Gastrocnemius medialis (tissue), 4 donors: ENCODE results near the gene DHCR24. TPM values are rescaled to one million over a fixed set of nuclear protein-coding genes. Genes with fewer than 3 reads are reported as not detected.

Source experiments
- ATAC-seq, 2 donors: fragments of 150-250 bp; one replicate each; pipeline ENCODE4 v1.9.1; 2016
- DNase-seq, 2 donors: peaks; one replicate each; pipeline ENCODE4 v3.0.0-alpha.2; 2019
- H3K27ac ChIP-seq, 4 donors: fragments of 200-600 bp; sonication (generic); 1 replicate in 1 of 4; 2 replicates in 3 of 4; pipeline ENCODE4 v1.5.1; 2016 to 2018; ENCODE audit warnings: mild to moderate bottlenecking in 2 of 4, moderate library complexity in 1 of 4
- H3K27me3 ChIP-seq, 3 donors: fragments of 200-600 bp; sonication (generic) in 2 of 3; 1 replicate in 1 of 3; 2 replicates in 2 of 3; pipeline versions ENCODE4 v1.5.1 to v1.6.0; 2016 to 2019; ENCODE audit warnings: mild to moderate bottlenecking in 1 of 3, moderate library complexity in 1 of 3
- H3K36me3 ChIP-seq, 2 donors: fragments of 200-600 bp; sonication (generic) in 1 of 2; one replicate each; pipeline ENCODE4 v1.5.1; 2017 to 2018
- H3K4me1 ChIP-seq, 2 donors: fragments of 200-600 bp; sonication (generic) in 1 of 2; one replicate each; pipeline ENCODE4 v1.5.1; 2016 to 2017; ENCODE audit warnings: mild to moderate bottlenecking in 2 of 2
- H3K4me3 ChIP-seq, 4 donors: fragments of 200-600 bp; sonication (generic) in 3 of 4; 1 replicate in 1 of 4; 2 replicates in 3 of 4; pipeline ENCODE4 v1.5.1; 2016 to 2019; ENCODE audit warnings: mild to moderate bottlenecking in 2 of 4
- H3K9me3 ChIP-seq, 3 donors: fragments of 200-600 bp; sonication (generic) in 2 of 3; 1 replicate in 1 of 3; 2 replicates in 2 of 3; pipeline ENCODE4 v1.5.1; 2016 to 2019
- POLR2A ChIP-seq, 2 donors: fragments of 450-650 bp; IDR thresholded peaks; one replicate each; pipeline ENCODE4 v1.6.1; 2017; ENCODE audit warnings: antibody characterized with exemption in 2 of 2, mild to moderate bottlenecking in 2 of 2, moderate library complexity in 2 of 2
- in situ Hi-C, 4 donors: fragments of 200-750 bp; cut with MboI; loops; one replicate each; pipeline versions ENCODE4 v1.15.0 to v1.8.0; 2017; ENCODE audit warnings: low sequenced_read_pairs in 4 of 4
- intact Hi-C: fragments of 100-400 bp; cut with DNase I; formaldehyde crosslinking; loops from one replicate; pipeline ENCODE4 v1.15.1; 2023; ENCODE audit warnings: low total_unique reads
- total RNA-seq, 4 donors: library from RNA; depleted of rRNA; stranded (reverse); fragments of >200 nt; gene quantifications; one replicate each; pipeline versions ENCODE4 v1.1.0 to v1.2.3, GENCODE V29; 2016
- TF ChIP-seq, protein P1 (sequence below), 5 experiments: fragments of 450-650 bp in 3 of 5; fragments of 200-600 bp in 2 of 5; sonication (generic) in 2 of 5; IDR thresholded peaks in 4 of 5; conservative IDR thresholded peaks in 1 of 5; 1 replicate in 4 of 5; 2 replicates in 1 of 5; pipeline ENCODE4 v1.5.1; 2016 to 2019; ENCODE audit warnings: antibody characterized with exemption in 5 of 5, mild to moderate bottlenecking in 3 of 5, moderate library complexity in 3 of 5

Gene DHCR24
- total RNA-seq, 4 donors from 2014 or later: 155 to 362 (median 207) TPM

DNA sequence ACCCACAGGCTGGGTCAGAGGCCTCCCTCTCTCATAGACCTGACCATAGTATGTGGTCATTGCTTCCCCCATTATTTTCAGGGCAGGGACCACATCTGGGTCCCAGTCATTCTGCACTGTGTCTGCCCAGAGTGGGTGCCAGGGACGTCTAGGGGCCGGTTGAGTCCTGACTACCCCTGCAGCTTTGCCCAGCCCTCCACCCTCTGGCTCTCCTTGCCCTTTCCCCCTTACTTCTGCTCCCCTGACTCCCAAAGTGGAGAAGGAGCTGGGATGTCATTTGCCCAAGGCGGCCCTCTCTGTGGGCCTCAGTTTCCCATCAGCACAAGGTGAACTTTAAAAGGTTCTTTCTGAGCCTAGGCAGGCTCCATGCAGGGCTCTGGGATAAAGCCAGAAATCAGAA lies 81.5 kb downstream of the DHCR24 start:
- in situ Hi-C loops: loop anchor here in 1 of 4 donors (25.0 kb wide), 1 partner anchor 693 kb away; no protein-coding TSS in a partner anchor
- ATAC-seq (no peak), DNase-seq (no peak)
- Histone ChIP-seq H3K36me3 (no peaks in the 10 kb centered on the region), H3K4me1 (peaks cover 0 to 3% of the 10 kb centered on the region in 2 donors), H3K4me3 (no peak overlapping the region), H3K9me3 (no peaks in the 10 kb centered on the region), H3K27ac (no peak overlapping the region), H3K27me3 (peaks cover 13 to 25% (median 16%) of the 10 kb centered on the region in 3 donors)
- no peak for TF ChIP-seq POLR2A (IDR thresholded peaks at IDR 0.05)
- TF ChIP-seq, protein P1, sequence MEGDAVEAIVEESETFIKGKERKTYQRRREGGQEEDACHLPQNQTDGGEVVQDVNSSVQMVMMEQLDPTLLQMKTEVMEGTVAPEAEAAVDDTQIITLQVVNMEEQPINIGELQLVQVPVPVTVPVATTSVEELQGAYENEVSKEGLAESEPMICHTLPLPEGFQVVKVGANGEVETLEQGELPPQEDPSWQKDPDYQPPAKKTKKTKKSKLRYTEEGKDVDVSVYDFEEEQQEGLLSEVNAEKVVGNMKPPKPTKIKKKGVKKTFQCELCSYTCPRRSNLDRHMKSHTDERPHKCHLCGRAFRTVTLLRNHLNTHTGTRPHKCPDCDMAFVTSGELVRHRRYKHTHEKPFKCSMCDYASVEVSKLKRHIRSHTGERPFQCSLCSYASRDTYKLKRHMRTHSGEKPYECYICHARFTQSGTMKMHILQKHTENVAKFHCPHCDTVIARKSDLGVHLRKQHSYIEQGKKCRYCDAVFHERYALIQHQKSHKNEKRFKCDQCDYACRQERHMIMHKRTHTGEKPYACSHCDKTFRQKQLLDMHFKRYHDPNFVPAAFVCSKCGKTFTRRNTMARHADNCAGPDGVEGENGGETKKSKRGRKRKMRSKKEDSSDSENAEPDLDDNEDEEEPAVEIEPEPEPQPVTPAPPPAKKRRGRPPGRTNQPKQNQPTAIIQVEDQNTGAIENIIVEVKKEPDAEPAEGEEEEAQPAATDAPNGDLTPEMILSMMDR (IDR thresholded peaks at IDR 0.05 in 4 of 5, conservative IDR thresholded peaks at IDR 0.05 in 1 of 5): no peak
- intact Hi-C loops: no loop called here

DNA sequence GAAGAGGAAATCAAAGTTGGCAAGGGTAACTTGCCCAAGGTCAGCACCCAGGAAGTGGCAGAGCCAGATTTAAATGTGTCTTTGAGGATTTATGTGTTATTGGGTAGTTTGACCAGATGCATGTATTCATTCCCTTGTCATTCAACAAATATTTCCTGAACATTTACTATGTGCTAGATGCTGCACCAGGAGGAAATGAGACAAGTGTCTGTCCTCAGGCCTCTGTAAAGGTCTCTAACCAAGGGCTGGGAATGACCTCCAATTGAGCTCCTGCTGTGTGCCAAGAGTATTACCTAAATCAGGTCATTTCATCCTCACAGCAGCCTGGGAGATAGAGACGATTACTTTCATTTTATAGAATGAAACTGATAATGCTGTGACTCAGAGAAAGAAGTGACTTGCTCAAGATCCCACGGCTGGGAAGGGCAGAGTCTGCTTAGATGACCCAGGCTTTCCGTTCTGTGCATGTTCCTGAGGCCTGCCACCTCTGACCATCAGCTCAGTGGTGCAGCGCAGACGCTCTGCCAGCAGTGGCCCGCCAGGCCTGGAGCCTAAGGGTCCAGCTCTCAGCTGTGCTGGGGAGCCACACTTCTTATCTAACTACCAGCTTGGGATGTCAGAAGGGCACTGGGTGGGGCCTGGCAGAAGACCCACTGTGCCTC lies 82.4 kb downstream of the DHCR24 start:
- intact Hi-C loops (no loop called here), in situ Hi-C loops (loop anchor here in 1 of 4 donors (25.0 kb wide), 1 partner anchor 692 kb away; no protein-coding TSS in a partner anchor)
- Histone ChIP-seq H3K27me3 (peaks cover 13 to 27% (median 16%) of the 10 kb centered on the region in 3 donors), H3K27ac (no peak overlapping the region), H3K4me3 (no peak overlapping the region), H3K9me3 (no peaks in the 10 kb centered on the region), H3K4me1 (peaks cover 0 to 3% of the 10 kb centered on the region in 2 donors), H3K36me3 (no peaks in the 10 kb centered on the region)
- DNase-seq (no peak), ATAC-seq (no peak)
- TF ChIP-seq POLR2A (IDR thresholded peaks at IDR 0.05): no peak
- TF ChIP-seq, protein P1 (IDR thresholded peaks at IDR 0.05 in 4 of 5, conservative IDR thresholded peaks at IDR 0.05 in 1 of 5): no peak

DNA sequence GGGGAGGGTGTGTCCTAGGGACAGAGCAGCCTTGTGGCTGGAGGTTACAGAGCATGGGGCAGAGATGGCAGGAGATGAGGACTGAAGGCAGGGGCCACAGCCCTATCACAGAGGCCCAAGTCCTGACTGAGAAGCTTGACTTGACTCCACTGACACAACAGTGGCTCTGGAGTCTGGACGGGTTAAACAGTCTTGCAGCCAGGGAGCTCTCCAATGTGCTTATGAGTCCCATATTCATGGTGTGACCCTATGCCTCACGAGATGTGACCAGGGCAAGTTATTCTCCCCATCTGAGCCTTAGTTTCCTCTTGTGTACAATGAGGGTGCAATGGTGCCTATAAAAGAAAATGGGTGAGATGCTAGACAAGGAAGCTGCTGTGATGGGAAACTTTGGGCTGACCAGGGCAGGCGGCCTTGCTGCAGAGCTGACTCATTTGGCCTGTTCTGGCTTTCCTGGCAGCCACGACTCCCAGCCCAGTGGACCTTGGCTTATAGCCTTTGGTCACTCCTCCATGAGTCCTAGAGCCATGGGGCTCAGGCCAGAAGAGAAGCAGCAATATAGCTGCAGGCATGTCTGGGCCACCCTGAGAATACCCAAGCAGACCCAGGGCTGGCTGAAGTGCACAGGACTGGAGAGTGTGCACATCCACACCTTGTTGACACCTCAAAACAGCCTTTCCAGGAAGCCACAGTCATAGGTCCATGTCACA lies 83.1 kb downstream of the DHCR24 start:
- H3K36me3 ChIP-seq: no peaks in the 10 kb centered on the region
- ATAC-seq (no peak), DNase-seq (no peak)
- H3K4me3 ChIP-seq: no peak overlapping the region
- no peaks in the 10 kb centered on the region for H3K9me3 ChIP-seq
- H3K27ac ChIP-seq: no peak overlapping the region
- no peak for TF ChIP-seq POLR2A (IDR thresholded peaks at IDR 0.05)
- TF ChIP-seq, protein P1 (IDR thresholded peaks at IDR 0.05 in 4 of 5, conservative IDR thresholded peaks at IDR 0.05 in 1 of 5): no peak
- intact Hi-C loops (no loop called here), in situ Hi-C loops (loop anchor here in 1 of 4 donors (25.0 kb wide), 1 partner anchor 692 kb away; no protein-coding TSS in a partner anchor)
- H3K27me3 ChIP-seq: peaks cover 13 to 27% (median 16%) of the 10 kb centered on the region in 3 donors
- H3K4me1 ChIP-seq: peaks cover 0 to 3% of the 10 kb centered on the region in 2 donors

DNA sequence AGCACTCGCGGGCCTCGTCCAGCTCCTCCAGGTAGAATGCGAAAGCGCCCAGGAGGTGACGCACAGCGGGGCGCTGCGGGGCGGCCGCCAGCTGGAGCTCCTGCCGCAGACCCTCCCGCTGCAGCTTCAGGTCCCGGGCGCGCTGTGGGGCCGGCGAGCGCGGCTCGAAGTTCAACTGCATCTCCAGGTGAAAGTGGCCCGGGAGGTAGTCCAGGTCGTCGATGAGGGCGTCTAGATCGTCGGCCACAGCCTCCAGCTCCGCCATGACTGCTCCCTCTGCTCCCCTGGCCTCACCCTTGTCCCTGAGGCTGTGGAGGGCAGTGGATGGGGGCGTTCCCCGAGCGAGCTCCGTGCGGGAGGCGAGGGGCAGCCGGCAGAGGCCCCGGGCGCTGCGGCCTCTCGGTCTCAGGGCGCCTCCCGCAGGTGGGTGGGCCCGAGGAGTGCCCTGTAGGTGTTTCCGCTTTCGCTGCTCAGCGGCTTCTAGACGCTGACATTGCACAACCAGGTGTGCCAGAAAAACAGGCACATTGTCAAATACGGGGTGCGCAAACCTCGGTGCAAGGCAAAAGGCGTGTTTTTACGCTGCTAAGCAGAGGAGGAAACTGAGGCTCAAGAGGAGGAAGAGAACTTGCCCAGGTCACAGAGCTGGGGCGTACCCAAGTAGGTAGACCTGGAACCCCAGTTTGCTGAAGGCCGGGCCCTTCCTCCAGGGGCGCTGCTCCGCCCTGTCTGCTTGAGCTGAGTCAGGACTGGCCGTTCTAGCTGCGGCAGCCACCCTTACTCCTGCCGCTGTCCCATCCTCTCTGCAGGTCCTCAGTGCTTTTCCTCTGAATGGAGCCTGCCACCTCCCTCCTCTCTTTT lies 85.9 kb downstream of the DHCR24 start, which contains the start of gene TTC22:
Gene TTC22, minus strand, starts transcription at position 425 of the 861 bp plus-strand sequence. Its CDS starts 160 bp downstream, at position 265.
- H3K27me3 ChIP-seq: peaks cover 13 to 27% (median 16%) of the 10 kb centered on the region in 3 donors
- peak within 1 kb of the TSS; percentile 15 to 41 (median 30) for H3K4me3 ChIP-seq
- intact Hi-C loops: no loop called here
- in situ Hi-C loops: loop anchor here in 1 of 4 donors (25.0 kb wide), 1 partner anchor 689 kb away; no protein-coding TSS in a partner anchor
- no peak for DNase-seq
- TF ChIP-seq, protein P1 (IDR thresholded peaks at IDR 0.05 in 4 of 5, conservative IDR thresholded peaks at IDR 0.05 in 1 of 5): no peak
- TF ChIP-seq POLR2A (IDR thresholded peaks at IDR 0.05): no peak
- no peaks in the 10 kb centered on the region for H3K36me3 ChIP-seq
- ATAC-seq: peak in 1 of 2 donors; percentile 53
- H3K9me3 ChIP-seq: no peaks in the 10 kb centered on the region
- H3K4me1 ChIP-seq: peaks cover 0 to 3% of the 10 kb centered on the region in 2 donors
- H3K27ac ChIP-seq: no peak within 1 kb of the TSS
